Spleen (tissue), 11 donors: ENCODE measurements around the gene S100A14. TPM values are rescaled to one million over a fixed set of nuclear protein-coding genes. Genes with fewer than 3 reads are reported as not detected.
"Not testable (repeated sequence)": the region's sequence is repeated elsewhere in the genome, so short reads cannot be mapped to it uniquely, and the experiment has no call there.

Source experiments
- DNase-seq: peaks from one replicate; pipeline ENCODE4 v3.0.0-alpha.2; 2020
- H3K27ac ChIP-seq, 8 donors: fragments of 200-600 bp; sonication (generic) in 7 of 8; 1 replicate in 4 of 8; 2 replicates in 4 of 8; pipeline versions ENCODE4 v1.5.0 to v1.8.0; 2016 to 2021; ENCODE audit warnings: inconsistent platforms in 4 of 8, mild to moderate bottlenecking in 4 of 8, moderate library complexity in 1 of 8
- H3K27me3 ChIP-seq, 7 donors: fragments of 200-600 bp; sonication (generic) in 6 of 7; replicated peaks in 1 of 7; 1 replicate in 4 of 7; 2 replicates in 3 of 7; pipeline versions ENCODE4 v1.5.0 to v1.8.0; 2016 to 2021; ENCODE audit warnings: inconsistent platforms in 3 of 7, mild to moderate bottlenecking in 1 of 7
- H3K36me3 ChIP-seq, 6 donors: fragments of 200-600 bp; sonication (generic) in 5 of 6; 1 replicate in 4 of 6; 2 replicates in 2 of 6; pipeline versions ENCODE4 v1.5.0 to v1.8.0; 2016 to 2021; ENCODE audit warnings: inconsistent platforms in 2 of 6
- H3K4me1 ChIP-seq, 6 donors: fragments of 200-600 bp; sonication (generic) in 5 of 6; 1 replicate in 3 of 6; 2 replicates in 3 of 6; pipeline versions ENCODE4 v1.5.0 to v1.8.0; 2016 to 2021; ENCODE audit warnings: inconsistent platforms in 3 of 6
- H3K4me3 ChIP-seq, 8 donors: fragments of 200-600 bp; sonication (generic) in 7 of 8; 1 replicate in 4 of 8; 2 replicates in 4 of 8; pipeline versions ENCODE4 v1.5.0 to v1.8.0; 2016 to 2021; ENCODE audit warnings: inconsistent platforms in 4 of 8, mild to moderate bottlenecking in 4 of 8, moderate library complexity in 2 of 8
- H3K9me3 ChIP-seq, 8 donors: fragments of 200-600 bp; sonication (generic) in 7 of 8; 1 replicate in 4 of 8; 2 replicates in 4 of 8; pipeline versions ENCODE4 v1.5.0 to v1.8.0; 2016 to 2021; ENCODE audit warnings: inconsistent platforms in 4 of 8
- CTCF ChIP-seq, 11 experiments: fragments of 200-600 bp in 7 of 11; fragments of 450-650 bp in 4 of 11; sonication (generic) in 4 of 11; IDR thresholded peaks in 8 of 11; conservative IDR thresholded peaks in 3 of 11; 1 replicate in 7 of 11; 2 replicates in 4 of 11; pipeline versions ENCODE4 v1.4.0 to v1.8.0; 2016 to 2021; ENCODE audit warnings: antibody characterized with exemption in 11 of 11, inconsistent platforms in 4 of 11, mild to moderate bottlenecking in 1 of 11
- POLR2A ChIP-seq, 3 donors: fragments of 450-650 bp; IDR thresholded peaks; one replicate each; pipeline ENCODE4 v1.5.1; 2017; ENCODE audit warnings: antibody characterized with exemption in 3 of 3, mild to moderate bottlenecking in 1 of 3
- POLR2AphosphoS5 ChIP-seq, 3 donors: sonication (generic); formaldehyde crosslinking; IDR thresholded peaks; one replicate each; pipeline ENCODE4 v1.5.1; 2017; ENCODE audit warnings: antibody characterized with exemption in 3 of 3
- WGBS, 5 donors: extraction: QIAGEN DNeasy Blood & Tissue Kit in 3 of 5; methylation state at CpG; one replicate each; pipeline versions ENCODE4 v1.1.5 to v1.1.7; 2013 to 2018; 5-methylcytosine and 5-hydroxymethylcytosine counted together
- intact Hi-C: fragments of 100-400 bp; cut with DNase I; formaldehyde crosslinking; loops from one replicate; pipeline ENCODE4 v1.15.0; 2023; ENCODE audit warnings: low total_unique reads
- polyA plus RNA-seq, 3 donors: library from polyadenylated mRNA; stranded (reverse); fragments of 200-250 nt; gene quantifications; one replicate each; pipeline ENCODE4 v1.2.1, GENCODE V29; 2013
- total RNA-seq, 7 donors: library from RNA; depleted of rRNA in 3 of 7; stranded (reverse); fragments of >200 nt in 3 of 7; fragmentation: NEBNext Ultra II Directional in 4 of 7; extraction: Animal tissue kit (Norgen Biotek cat#: 25700) in 4 of 7; gene quantifications; one replicate each; pipeline versions ENCODE4 v1.1.0 to v1.2.1, GENCODE V29; 2016 to 2021
- donor health status: healthy with polysubstance abuse.
- donor health status: DM: no; HTN: no; CAD: no; lungs with moderate emphysema.
- donor health status: DM: no; HTN: no; CAD: no.
- donor health status: Bipolar disorder and iron deficiency.
- donor health status: healthy.
- donor health status: DM: no; HTN: no; CAD: no.
- donor health status: DM: yes; HTN: yes; CAD: no.

The S100A14 gene
- total and polyA plus RNA-seq, 10 donors: 0.28 to 3.0 (median 1.0) TPM; not detected in 3

- WGBS, 5 donors: 28 to 51% (median 42%) methylated on average over 5 to 7 of the region's 7 CpGs
- Histone ChIP-seq H3K36me3 (no peaks in the 10 kb centered on the region), H3K4me1 (peaks cover 11 to 51% (median 20%) of the 10 kb centered on the region in 6 donors), H3K27ac (peak overlapping the region; percentile 74 to 89 (median 83)), H3K4me3 (no peak overlapping the region), H3K27me3 (no peaks in the 10 kb centered on the region), H3K9me3 (no peaks in the 10 kb centered on the region)
- DNase-seq: peak; percentile 85
- TF ChIP-seq POLR2A (IDR thresholded peaks at IDR 0.05) (peak in 1 of 3 donors; percentile 58), CTCF (IDR thresholded peaks at IDR 0.05 in 8 of 11, conservative IDR thresholded peaks at IDR 0.05 in 3 of 11) (no peak), POLR2AphosphoS5 (IDR thresholded peaks at IDR 0.05) (peak in 2 of 3 donors; percentile 68 to 76)
- intact Hi-C loops: no loop called here
These were observed 17.6 kb downstream of the S100A14 start for GRCh38 chr1:153598309-153599172.

GRCh38 chr1:153597206-153597605 is 18.9 kb downstream of the S100A14 start:
- Histone ChIP-seq H3K27me3 (no peaks in the 10 kb centered on the region), H3K4me3 (no peak overlapping the region), H3K4me1 (peaks cover 11 to 48% (median 20%) of the 10 kb centered on the region in 6 donors), H3K27ac (peak overlapping the region in 7 of 8 donors; percentile 6 to 89 (median 84)), H3K36me3 (no peaks in the 10 kb centered on the region), H3K9me3 (no peaks in the 10 kb centered on the region)
- intact Hi-C loops: no loop called here
- TF ChIP-seq CTCF (IDR thresholded peaks at IDR 0.05 in 8 of 11, conservative IDR thresholded peaks at IDR 0.05 in 3 of 11) (no peak), POLR2A (IDR thresholded peaks at IDR 0.05) (no peak), POLR2AphosphoS5 (IDR thresholded peaks at IDR 0.05) (no peak)
- DNase-seq: peak; percentile 29
- 51 to 81% (median 73%) methylated on average over 6 of the region's 6 CpGs for whole genome bisulfite sequencing, 5 donors

GRCh38 chr1:153592748-153593147 is 23.4 kb downstream of the S100A14 start:
- no peaks in the 10 kb centered on the region for H3K36me3 ChIP-seq
- H3K27me3 ChIP-seq: no peaks in the 10 kb centered on the region
- 74 to 81% (median 79%) methylated on average over 4 of the region's 4 CpGs for WGBS, 5 donors
- no peak for DNase-seq
- no peaks in the 10 kb centered on the region for H3K9me3 ChIP-seq
- TF ChIP-seq CTCF (IDR thresholded peaks at IDR 0.05 in 8 of 11, conservative IDR thresholded peaks at IDR 0.05 in 3 of 11) (no peak), POLR2AphosphoS5 (IDR thresholded peaks at IDR 0.05) (no peak), POLR2A (IDR thresholded peaks at IDR 0.05) (no peak)
- intact Hi-C loops: no loop called here
- peaks cover 0 to 15% (median 8%) of the 10 kb centered on the region in 6 donors for H3K4me1 ChIP-seq
- H3K4me3 ChIP-seq: no peak overlapping the region
- peak overlapping the region in 1 of 8 donors; percentile 5 for H3K27ac ChIP-seq

- WGBS, 5 donors: 60 to 81% (median 64%) methylated on average over 2 of the region's 2 CpGs
These were observed 27.6 kb downstream of the S100A14 start for GRCh38 chr1:153588482-153588881.

GRCh38 chr1:153588033-153588432 is 28.1 kb downstream of the S100A14 start:
- Histone ChIP-seq H3K4me1 (peaks cover 0 to 24% (median 13%) of the 10 kb centered on the region in 6 donors), H3K27ac (peak overlapping the region in 5 of 8 donors; percentile 38 to 65 (median 52))
- H3K36me3 ChIP-seq, H3K4me3 ChIP-seq, intact Hi-C loops, H3K9me3 ChIP-seq, H3K27me3 ChIP-seq: not testable (repeated sequence)
- WGBS, 5 donors: 88 to 94% (median 88%) methylated on average over 10 of the region's 10 CpGs
- peak; percentile 18 for DNase-seq

More at GRCh38 chr1:153588482-153588881, 27.6 kb downstream of the S100A14 start:
- no peak for DNase-seq
- Histone ChIP-seq H3K9me3 (no peaks in the 10 kb centered on the region), H3K27me3 (no peaks in the 10 kb centered on the region), H3K4me1 (peaks cover 0 to 24% (median 13%) of the 10 kb centered on the region in 6 donors), H3K36me3 (no peaks in the 10 kb centered on the region), H3K4me3 (no peak overlapping the region), H3K27ac (peak overlapping the region in 3 of 8 donors; percentile 39 to 65 (median 52))
- TF ChIP-seq POLR2AphosphoS5 (IDR thresholded peaks at IDR 0.05) (no peak), CTCF (IDR thresholded peaks at IDR 0.05 in 8 of 11, conservative IDR thresholded peaks at IDR 0.05 in 3 of 11) (no peak), POLR2A (IDR thresholded peaks at IDR 0.05) (no peak)
- intact Hi-C loops: no loop called here
